Activated T-cell treated with anti-CD3 and anti-CD28 coated beads, Interleukin-2, amount 50 U/mL, for 48 hours (primary cell): ENCODE measurements around the gene FOXP1.

ENCODE experiments used
- DNase-seq, 2 experiments: peaks; one replicate each; pipeline ENCODE4 v3.0.0-alpha.2; 2020

Gene FOXP1

DNA sequence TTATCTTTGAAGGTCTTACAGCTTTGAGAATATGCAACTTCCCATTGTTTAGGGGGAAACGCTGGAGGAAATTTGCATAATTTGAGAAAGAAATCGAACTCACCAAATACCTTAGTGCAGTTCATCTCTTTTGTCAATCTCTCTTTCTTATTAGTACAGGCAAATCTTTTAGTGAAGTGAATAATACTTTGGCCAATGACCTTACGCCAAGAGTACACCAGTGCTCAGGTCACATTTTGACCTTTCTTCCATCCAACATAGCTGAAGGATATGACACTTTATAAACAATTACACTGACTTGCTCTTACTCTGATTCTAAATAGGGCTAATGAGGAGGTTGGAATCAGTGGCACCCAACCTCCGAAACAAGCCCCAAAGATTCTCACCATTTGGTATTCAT, 494.8 kb downstream of the FOXP1 start:
- DNase-seq, result no peak

GRCh38 chr3:71088019-71088708, 495.4 kb downstream of the FOXP1 start:
- DNase-seq, result no peak

DNA sequence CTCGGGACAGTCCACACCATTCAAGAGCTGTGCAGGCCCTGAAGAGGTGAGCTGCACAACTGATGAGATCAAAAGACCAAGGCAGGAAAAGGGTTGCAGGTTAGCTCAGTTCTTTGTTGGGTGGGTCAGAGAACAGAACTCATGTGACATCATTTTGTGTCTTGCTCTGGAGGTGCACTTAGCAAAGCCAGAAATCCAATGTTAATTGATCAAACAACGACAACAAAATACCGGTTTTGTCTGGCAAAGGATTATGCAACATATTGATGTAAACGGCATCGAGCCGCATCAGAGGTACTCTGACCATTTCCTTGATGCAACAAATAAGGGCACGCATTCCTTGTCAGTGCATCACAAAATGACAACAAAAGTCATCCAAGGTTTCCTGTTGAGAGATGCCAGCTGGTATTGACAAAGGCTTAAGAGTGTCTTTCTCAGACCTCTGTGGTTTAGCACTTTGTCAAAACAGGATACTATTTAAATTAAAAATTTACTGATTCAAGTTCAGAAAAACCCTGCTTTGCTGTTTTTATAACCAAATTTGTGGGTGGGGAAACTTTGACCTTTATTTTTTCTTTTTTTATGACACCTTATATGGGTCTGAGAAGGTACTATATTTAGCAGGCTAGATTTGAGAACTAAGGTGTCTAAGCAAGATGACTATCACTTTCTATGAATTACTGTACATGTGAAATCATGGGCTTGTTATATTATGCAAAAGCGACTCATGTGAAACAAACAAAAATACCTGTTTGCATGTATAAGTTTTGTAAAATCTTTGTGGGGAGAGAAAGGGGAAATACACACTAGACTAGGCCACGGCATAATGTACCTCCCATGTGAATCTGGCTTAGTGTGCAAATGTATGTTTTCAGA, 496.1 kb downstream of the FOXP1 start:
- DNase-seq, result peak in 1 of 2 experiments; percentile 56

- no peak for DNase-seq
Measured at GRCh38 chr3:71086777-71087142, 496.8 kb downstream of the FOXP1 start.

GRCh38 chr3:71083726-71084131, 499.8 kb downstream of the FOXP1 start:
- DNase-seq, result no peak

DNA sequence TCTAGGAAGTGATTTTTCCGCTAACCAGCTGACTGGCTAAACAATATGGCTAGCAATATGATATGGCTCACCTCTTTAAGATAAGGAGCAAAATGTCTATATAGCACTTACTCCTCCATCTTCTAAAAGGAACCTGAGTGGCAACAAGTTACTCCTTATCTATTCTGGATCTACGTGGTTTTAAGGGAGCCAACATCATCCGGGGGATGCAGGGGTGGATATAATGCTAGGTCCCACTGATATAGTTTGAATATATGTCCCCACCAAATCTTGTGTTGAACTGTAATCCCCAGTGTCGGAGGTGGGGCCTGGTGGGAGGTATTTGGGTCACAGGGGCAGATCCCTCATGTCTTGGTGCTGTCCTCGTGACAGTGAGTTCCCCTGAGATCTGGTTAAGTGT, 500.7 kb downstream of the FOXP1 start:
- no peak for DNase-seq

DNA sequence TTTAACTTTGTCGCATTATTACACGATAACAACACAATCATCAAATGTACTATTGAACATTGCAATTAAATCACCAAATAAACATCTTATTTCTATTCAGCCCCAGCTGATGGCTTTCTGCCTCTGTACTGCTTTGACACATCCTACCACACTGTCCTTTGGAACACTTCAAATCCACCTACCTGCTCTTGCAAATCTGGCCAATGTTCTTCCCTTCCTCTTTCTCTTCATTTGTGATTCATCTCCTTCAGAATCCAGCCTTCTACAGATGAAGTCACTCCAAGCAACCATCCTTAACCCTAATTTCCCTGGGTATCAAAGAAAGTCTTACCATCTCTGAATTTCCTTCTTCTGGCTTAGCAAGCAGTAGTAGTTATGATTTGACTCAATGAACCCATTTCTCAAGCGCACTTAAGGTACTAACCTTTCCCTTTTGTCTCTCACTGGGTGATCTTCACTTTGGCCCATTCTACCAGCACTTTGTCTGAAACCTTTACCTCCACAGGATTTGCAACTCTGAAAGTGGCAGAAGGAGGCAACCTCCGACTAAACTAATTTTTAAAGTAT, 502.9 kb downstream of the FOXP1 start:
- DNase-seq, result no peak

DNA sequence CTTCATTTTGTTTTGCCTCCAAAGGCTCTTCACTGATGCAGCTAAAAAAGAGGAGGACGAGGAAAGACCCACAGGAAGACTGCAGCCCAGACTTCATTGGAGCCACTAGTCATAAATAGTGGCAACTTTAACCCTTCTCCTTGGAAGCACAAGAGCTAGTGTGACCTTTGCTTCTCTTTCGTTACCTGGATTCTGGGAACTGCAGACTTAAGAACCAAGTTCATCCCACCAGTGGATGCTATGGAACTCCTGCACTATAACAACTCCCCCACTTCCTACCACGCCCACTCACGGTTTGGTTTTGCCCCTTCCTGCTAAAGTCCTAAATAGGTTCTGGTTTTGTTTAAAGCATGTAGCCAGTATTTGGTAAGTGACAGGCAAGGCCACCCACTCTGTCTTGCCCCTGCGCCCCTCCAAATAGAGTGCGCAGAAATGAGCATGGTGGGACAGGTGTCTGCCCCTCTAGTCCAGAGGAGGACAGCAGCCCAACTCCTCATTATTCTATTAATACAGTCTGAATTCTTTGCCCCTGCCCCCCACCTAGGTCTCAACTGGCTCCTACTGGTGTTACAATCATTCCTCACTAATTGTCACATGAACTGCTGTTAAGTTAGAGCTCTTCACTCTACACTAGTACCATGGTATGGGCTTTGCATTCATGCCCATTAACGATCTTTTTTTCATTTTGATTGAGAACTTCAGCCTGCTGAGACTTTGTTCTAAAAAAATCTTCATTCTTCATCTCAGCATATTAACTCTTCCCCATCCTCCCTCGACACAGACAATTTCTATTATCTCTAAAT, 504.6 kb downstream of the FOXP1 start:
- DNase-seq, result no peak

- DNase-seq, result no peak
Measured at GRCh38 chr3:71078199-71078598, 505.3 kb downstream of the FOXP1 start.

DNA sequence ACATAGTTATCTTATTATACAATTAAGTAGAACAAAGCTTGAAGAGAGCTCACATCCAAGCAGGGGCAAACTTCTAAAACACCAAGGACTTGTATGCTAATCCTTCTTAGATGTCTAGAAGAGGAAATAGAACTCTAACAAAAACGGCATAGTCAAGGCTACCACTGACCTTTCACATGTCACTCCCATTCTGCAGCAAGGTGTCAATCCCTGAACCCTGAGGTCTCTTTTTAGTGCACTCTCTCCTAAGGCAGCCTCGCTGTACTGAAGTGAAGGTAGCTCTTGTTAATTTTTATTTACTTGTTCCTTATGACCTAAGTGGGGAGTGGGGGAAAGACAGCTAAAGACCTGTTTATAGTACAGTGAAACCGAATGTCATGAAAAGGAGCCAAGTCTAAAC, 506.5 kb downstream of the FOXP1 start:
- no peak for DNase-seq

DNA sequence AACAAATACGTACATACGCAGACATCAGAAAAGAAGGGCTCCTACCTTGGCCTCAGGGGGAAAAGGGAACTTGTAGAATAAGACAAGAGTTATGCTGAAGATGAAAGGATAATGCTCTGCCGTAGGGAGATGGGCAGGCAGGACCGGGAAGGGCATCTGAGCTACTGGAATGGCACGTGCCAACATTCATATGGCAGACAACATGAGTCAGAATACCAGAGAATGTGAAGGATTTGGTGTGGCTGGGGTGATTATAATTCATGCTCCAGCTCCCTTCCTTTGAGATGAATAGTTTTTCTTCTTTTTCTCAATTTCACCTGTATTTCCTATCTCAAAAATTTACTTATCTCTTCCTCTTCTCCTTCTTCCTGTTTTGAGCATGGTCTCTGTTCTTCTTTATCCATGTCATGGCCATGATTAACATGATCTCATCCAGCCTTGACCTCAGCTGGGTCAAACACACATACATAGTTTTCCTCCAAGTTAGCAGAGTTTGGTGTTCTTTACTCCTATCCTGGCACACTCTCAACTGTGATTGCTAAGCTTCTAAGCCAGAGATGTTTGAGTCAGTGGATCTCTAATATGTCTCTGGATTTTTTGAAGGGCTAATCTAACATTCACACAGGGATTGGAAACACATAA, 507.0 kb downstream of the FOXP1 start:
- no peak for DNase-seq

DNA sequence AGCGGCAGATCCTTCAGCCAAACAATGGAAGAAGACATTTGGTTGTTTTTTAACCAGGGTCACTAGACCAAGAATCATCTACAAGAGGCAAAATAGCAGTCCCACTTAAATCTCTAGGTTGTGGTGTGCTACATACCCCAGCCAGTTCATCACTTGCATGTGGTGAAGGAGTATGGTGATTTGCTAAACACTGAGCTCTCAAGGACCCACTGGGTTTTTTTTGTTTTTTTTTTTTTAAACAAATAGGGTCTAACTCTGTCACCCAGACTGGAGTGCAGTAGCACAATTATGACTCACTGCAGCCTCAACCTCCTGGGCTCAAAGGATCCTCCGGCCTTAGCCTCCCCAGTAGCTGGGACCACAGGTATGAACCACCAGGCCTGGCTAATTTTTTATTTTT, 508.0 kb downstream of the FOXP1 start:
- no peak for DNase-seq

DNA sequence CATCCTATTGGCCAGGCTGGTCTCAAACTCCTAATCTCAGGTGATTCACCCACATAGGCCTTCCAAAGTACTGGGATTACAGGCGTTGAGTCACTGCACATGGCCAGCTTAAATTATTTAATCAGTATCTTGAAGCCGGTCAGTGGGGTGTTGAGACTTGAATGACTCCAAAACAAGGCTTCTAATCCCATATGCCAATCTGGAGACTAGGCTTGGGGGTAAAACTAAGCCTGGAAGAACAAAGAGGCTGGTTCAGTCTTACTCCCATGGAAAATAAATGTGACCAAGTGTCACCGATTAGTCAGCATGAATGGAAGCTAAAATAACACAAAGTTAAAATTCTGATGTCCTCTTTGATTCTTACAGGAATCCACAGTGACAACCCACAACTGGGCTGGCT, 509.1 kb downstream of the FOXP1 start:
- no peak for DNase-seq

GRCh38 chr3:71072986-71073385, 510.5 kb downstream of the FOXP1 start:
- DNase-seq, result no peak

- no peak for DNase-seq
Measured at GRCh38 chr3:71072287-71072686, 511.2 kb downstream of the FOXP1 start.

- no peak for DNase-seq
Measured at GRCh38 chr3:71070497-71071463, 512.7 kb downstream of the FOXP1 start.

DNA sequence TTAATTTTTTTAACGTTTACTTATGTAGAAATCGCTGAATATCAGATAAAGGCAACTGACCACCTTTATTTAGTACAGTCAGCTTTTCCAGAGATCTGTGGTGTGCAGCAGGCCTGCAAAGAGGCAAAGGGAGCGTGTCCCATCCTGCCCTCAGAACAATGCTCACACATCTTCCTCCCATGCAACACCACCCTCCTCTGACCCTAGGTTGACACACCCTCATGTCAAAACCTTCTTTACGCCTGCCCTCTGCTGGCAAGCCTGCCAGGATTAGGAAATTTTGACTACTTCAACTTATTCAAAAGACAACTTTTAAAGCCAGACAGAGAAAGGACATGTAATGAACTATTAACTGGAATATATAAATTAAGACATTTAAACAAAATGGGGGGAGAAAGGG, 513.7 kb downstream of the FOXP1 start:
- DNase-seq, result peak; percentile 77 to 79

DNA sequence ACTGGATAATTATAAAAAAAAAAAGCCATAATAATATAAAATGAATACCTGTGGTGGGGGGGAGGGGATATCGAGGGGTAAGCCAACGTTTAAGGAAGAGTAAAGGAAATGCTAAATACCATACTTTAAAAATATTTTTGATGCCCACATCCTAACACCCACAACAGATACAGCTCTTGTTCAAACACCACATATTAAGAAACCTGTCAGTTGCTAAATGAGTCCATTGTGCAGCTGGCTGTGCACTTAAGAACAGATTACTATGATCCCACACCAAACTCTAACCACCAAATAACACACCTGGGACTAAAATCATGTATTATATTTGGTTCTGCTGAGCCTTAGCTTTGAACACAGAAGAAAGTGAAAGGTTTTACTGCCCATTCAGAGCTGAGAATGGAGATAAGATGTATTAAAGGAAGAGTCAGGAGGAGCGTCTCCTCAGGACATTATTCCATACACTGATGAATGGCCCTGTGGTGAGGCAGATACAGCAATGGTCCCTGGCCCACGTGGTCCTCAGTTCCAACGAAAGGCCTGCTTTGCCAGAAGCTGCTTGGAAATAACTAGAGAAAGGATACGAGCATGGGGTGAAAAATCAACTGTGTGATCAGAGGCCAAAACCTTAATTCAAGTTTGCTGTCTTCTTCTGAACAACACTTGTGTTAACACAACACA, 515.4 kb downstream of the FOXP1 start:
- DNase-seq, result no peak

- DNase-seq, result peak in 1 of 2 experiments; percentile 65
Measured at GRCh38 chr3:71066849-71067261, 516.7 kb downstream of the FOXP1 start.

DNA sequence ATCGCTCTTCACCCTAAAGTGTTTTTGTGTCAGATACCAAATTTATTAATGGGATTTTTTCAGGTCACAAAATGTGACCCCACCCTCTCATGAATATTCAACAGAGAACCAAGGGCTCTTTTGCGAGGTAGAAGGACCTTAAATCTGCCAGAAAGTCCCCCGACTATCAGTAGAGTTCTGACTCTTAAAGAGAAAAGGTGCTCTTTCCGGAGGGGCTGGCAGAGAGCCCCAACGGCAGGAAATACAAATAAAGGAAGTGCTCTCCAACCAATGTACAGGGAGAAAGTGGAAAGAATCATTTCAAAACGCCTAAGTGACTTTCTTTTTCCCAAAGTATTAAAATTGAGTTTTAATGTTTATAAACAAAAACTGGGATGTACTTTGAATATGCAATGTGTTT, 517.2 kb downstream of the FOXP1 start:
- peak in 1 of 2 experiments; percentile 46 for DNase-seq

- DNase-seq, result no peak
Measured at GRCh38 chr3:71065764-71066013, 517.8 kb downstream of the FOXP1 start.
